H1 (cell line): ENCODE results near the gene RUFY1.

Source experiments
- ASH2L ChIP-seq: fragments of 200-600, 300-600 bp; sonication (generic); IDR thresholded peaks from one replicate; pipeline ENCODE4 v1.7.1; 2017; ENCODE audit warnings: low read length
- CTCF ChIP-seq, 3 experiments: IDR thresholded peaks; 1 replicate in 2 of 3; 2 replicates in 1 of 3; pipeline versions ENCODE4 v1.5.1 to v1.6.1; 2011; ENCODE audit warnings: low read length in 3 of 3, mild to moderate bottlenecking in 3 of 3, inconsistent platforms in 2 of 3, low read depth in 1 of 3, moderate library complexity in 1 of 3; ENCODE audit not compliant: insufficient read depth in 1 of 3; ENCODE audit errors: control extremely low read depth in 1 of 3
- EP300 ChIP-seq, 2 experiments: IDR thresholded peaks; 1 replicate in 1 of 2; 2 replicates in 1 of 2; pipeline ENCODE4 v1.6.1; 2011 to 2012; ENCODE audit warnings: low read depth in 2 of 2, low read length in 2 of 2, mild to moderate bottlenecking in 2 of 2, borderline replicate concordance in 1 of 2, inconsistent platforms in 1 of 2, moderate library complexity in 1 of 2
- POLR2A ChIP-seq, 2 experiments: IDR thresholded peaks; 1 replicate in 1 of 2; 2 replicates in 1 of 2; pipeline ENCODE4 v1.6.1; 2011; ENCODE audit warnings: low read depth in 2 of 2, low read length in 2 of 2, mild to moderate bottlenecking in 2 of 2; ENCODE audit errors: control extremely low read depth in 1 of 2
- POLR2AphosphoS5 ChIP-seq: IDR thresholded peaks from 2 replicates; pipeline ENCODE4 v1.6.1; 2011; ENCODE audit warnings: low read depth, low read length
- RFX5 ChIP-seq: IDR thresholded peaks from 2 replicates; pipeline ENCODE4 v1.6.1; 2011; ENCODE audit warnings: low read depth, low read length, improper control_type of control experiment, borderline replicate concordance
- SP2 ChIP-seq: IDR thresholded peaks from 2 replicates; pipeline ENCODE4 v1.6.1; 2012; ENCODE audit warnings: mild to moderate bottlenecking, low read length, inconsistent platforms

GRCh38 chr5:179505636-179506261, 44.6 kb upstream of the RUFY1 start:
- TF ChIP-seq SP2, result no peak
- no peak for TF ChIP-seq POLR2A (IDR thresholded peaks at IDR 0.05; ENCODE audit: control extremely low read depth in 1 of 2, low read depth in 2 of 2, low read length in 2 of 2)
- no peak for TF ChIP-seq CTCF (IDR thresholded peaks at IDR 0.05; ENCODE audit: control extremely low read depth in 1 of 3, insufficient read depth in 1 of 3, low read depth in 1 of 3, low read length in 3 of 3)
- TF ChIP-seq RFX5, result no peak
- no peak for TF ChIP-seq ASH2L
- no peak for TF ChIP-seq EP300 (IDR thresholded peaks at IDR 0.05; ENCODE audit: borderline replicate concordance in 1 of 2, low read depth in 2 of 2, low read length in 2 of 2)
- TF ChIP-seq POLR2AphosphoS5, result no peak
